ENCODE measurements around the gene RLN3. TPM values are rescaled to one million over a fixed set of nuclear protein-coding genes. Genes with fewer than 3 reads are reported as not detected.

The RLN3 gene
- total RNA-seq (2014; rRNA removed; shearing (Covaris generic)), result not detected in 2 replicates
- not detected in 2 replicates for polyA plus RNA-seq (2015; cell fraction: cytosol; rRNA removed)
- not detected in 2 replicates for polyA plus RNA-seq (2015; cell fraction: nucleus; rRNA removed)

GRCh38 chr19:14027856-14028450 lies at the start of gene RLN3:
TSS of gene RLN3 (plus strand) at chr19:14028148. CDS start at chr19:14028205, 57 bp downstream.
- no peak for DNase-seq (ENCODE audit: low read depth)

DNA sequence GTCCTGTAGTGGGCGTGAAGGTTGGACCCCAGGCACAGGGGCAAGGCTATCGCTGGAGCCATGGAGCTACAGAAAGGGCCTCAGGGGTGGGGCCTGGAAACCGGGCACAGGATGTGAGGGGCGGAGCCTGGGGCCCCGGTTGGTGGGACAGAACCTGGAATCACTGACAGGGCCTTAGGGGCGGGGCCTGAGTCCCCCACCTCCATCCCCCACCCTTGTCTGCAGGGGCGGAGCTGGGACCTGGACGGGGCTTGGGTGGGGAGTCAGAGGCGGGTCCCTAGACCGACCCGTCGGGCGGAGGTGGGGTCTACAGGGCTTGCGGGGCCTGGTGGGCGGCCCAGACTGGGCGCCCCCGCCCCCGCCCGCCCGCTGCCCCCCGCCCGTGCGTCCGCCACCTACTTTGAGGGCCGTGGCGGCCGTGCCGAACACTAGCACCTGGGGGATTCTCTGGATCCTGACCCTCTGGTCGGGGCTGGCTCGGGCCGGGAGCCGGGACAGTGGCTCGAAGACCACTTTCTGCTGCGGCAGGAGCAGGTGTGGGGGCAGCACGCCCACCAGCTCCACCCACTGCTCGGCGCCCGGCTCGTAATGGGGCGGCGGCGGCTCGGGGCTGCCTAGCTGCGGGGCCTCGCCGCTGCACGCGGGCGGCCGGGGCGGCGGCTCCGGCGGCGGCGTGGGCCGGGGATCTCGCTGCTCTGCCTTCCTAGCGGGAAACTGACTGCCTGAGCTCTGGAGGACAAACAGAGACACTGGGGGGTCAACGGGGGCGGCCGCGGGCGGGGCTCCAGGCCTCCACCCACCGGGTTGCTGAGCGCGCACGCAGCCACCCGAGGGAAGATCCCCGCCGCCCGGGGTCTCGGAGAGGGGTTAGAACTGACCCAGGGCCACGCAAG lies 49.4 kb upstream of the RLN3 start:
- DNase-seq (ENCODE audit: low read depth), result no peak

GRCh38 chr19:13979244-13979615 lies 48.7 kb upstream of the RLN3 start:
- no peak for DNase-seq (ENCODE audit: low read depth)

DNA sequence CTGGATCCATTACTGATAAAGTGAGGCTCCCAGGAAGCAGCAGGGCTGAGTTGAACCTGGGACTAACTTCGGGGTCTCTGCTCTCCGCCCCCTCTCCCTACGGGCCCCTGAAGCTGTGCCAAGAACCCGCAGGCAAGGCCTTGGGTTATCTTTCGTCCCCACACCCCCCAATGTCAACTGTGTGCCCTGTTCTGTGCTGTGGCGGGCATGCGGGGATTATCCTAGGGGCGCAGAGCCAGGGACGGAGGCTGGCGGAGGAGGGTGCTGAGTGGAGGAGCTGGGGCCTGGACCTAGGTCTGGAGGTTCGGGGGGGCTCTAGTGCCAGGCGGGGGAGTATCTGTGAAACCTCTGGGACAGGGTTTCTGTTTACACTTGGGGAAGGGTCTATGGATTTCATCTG lies 48.3 kb upstream of the RLN3 start:
- DNase-seq (ENCODE audit: low read depth), result no peak

GRCh38 chr19:13980340-13980739 lies 47.6 kb upstream of the RLN3 start:
- no peak for DNase-seq (ENCODE audit: low read depth)

DNA sequence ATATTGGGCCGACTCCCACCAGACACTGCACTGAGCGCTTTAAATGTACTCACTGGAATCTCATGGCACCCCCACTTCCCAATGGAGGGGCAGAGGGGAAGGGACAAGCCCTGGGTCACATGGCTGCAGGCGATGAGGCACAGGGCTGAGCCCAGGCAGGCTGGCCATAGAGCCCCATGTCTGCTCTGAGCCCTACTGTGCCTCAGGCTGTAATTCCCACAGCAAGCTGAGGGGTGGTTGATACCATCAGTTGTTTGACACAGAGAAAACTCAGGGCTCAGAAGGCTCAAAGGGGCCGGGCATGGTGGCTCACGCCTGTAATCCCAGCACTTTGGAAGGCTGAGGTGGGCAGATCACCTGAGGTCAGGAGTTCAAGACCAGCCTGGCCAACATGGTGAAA lies 46.9 kb upstream of the RLN3 start:
- no peak for DNase-seq (ENCODE audit: low read depth)

DNA sequence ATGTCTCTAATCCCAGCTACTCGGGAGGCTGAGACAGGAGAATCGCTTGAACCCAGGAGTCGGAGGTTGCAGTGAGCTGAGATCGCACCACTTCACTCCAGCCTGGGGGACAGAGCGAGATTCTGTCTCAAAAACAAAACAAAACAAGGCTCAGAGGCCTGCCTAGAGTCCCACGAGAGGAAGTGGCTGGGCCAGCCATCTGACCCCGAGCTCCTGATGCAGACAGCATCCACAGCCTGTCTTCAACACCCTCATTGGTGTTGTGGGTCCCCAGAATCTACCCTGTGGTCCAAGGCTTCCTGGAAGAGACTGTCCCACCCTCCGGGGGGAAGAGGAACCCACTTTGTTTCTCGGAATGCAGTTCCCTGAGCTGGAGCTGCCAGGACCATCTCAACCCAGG lies 46.5 kb upstream of the RLN3 start:
- DNase-seq (ENCODE audit: low read depth), result no peak

DNA sequence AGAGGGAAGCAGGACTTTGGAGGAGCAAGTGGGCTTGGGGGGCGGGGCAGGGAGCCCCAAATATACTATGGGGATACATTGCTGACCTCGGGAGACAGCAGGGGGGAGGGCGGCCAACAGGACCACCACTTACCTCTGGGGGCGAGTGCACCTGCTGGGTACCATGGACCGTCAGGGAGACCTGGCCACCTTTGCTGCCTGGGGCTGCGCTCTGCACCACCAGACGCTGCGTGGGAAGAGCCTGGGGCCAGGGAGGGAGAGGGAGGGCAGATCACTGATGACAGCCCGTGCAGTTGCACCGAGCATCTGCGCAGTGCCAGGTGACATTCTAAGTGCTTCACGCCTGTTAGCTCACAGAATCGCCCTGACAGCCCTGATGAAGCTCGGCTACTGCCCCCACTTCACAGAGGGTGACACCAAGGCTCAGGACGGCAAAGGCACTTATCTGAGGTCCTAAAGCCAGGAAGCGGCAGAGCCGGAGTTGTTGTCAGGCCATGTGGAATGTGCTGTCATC lies 45.9 kb upstream of the RLN3 start:
- DNase-seq (ENCODE audit: low read depth), result no peak

DNA sequence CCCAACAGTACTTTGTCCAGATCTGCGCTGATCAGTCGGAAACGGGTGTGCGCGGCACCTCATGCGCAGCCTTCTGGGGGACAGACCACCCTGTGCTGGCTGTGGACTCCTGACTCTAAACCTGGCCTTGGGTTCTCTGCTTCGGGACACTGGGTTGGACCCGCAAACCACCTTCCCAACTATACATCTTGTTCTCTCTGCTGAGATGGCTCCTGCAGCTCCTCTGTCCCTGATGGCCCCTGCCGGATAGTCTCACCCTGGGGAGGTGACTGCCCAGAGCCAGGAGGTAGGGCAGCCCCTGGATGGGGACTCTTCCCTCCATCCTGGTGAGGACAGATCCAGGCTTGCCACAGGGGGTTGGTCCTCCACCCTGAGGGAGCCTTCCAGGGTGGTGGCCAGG lies 45.2 kb upstream of the RLN3 start:
- DNase-seq (ENCODE audit: low read depth), result no peak

DNA sequence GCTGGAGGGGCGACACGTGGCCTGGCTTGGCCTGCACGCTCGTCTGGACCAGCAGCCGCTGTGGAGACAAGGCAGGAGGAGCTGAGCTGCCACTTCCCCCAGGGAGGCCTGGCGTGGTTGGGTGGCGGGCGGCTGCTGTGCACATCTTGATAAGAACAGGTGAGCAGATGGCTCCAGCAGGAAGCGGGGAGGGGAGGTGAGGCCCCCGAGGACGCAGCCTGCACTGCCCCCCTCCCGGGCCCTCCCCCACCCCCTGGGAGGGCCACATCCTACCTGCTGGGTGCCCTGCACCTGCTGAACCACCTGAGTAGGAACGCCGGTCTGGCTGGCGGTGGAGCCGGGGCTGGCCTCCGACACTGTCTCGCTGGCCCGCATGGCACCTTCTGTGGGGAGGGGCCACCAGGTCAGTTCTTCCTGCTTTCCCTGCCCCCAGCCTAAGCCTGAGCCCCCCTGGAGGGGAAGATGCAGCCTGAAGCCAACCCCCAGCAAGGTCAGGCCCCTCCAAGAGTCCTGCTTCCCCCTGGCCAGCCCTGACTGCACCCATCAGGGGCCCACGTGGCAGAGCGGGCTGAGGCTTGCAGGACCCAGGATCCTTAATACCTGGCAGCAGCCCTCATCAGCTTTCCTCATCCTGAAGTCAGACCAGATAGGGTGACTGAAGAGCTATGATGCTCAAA lies 44.6 kb upstream of the RLN3 start:
- DNase-seq (ENCODE audit: low read depth), result no peak

GRCh38 chr19:13984186-13984585 lies 43.8 kb upstream of the RLN3 start:
- no peak for DNase-seq (ENCODE audit: low read depth)

DNA sequence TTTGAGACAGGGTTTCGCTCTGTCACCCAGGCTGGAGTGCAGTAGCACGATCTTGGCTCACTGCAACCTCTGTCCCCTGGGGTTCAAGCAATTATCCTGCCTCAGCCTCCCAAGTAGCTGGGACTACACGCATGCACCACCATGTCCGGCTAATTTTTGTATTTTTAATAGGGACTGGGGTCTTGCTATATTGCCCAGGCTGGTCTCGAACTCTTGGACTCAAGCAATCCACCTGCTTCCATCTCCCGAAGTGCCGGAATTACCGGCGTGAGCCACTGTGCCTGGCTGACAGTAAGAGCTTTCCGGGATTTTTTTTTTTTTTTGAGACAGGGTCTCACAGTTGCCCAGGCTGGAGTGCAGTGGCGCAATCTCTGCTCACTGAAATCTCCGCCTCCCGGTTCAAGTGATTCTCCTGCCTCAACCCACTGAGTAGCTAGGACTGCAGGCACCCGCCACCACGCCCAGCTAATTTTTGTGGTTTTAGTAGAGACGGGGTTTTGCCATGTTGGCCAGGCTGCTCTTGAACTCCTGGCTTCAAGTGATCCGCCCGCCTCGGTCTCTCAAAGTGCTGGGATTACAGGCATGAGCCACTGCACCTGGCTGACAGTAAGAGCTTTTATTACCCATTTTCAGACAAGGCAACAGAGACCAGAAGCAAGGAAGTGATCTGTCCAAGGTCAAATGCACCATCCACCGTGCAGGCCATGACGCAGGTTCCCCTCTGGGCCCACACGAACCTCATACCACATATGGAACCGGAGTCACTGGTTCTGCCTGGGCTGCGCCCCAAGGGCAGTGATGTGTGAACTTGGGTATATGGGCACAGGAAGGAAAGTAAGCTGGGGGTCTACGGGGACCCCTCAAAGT lies 42.8 kb upstream of the RLN3 start:
- no peak for DNase-seq (ENCODE audit: low read depth)

DNA sequence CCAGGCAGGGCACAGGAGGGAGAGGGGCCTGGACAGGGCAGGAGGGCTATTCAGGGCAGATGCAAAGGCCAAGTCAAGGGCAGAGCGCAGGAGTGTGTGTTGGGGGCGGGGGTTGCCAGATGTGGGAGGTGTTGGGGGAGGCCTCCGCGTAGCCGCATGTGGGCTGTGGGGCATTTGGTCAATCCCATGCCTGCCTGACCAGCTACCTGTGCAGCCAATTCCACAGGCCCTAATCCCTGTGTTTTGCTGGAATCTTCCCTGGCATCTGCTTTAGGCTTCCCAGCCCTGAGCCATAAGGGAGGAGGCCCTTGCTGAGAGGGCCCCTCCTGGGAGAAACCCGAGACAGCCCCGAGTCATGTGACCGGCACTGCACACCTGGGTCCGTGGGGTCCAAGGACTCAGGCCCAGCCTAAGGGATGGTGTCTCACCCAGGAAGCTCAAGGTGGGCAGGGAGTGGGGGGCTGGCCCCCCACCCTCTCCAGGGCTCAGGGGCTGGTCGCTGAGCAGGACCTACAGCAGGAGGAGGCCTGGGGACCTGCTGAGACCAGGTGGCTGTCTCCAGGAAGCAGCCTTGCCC lies 42.1 kb upstream of the RLN3 start:
- DNase-seq (ENCODE audit: low read depth), result no peak

GRCh38 chr19:13986348-13986904 lies 41.5 kb upstream of the RLN3 start:
- peak; percentile 98 for DNase-seq (ENCODE audit: low read depth)

DNA sequence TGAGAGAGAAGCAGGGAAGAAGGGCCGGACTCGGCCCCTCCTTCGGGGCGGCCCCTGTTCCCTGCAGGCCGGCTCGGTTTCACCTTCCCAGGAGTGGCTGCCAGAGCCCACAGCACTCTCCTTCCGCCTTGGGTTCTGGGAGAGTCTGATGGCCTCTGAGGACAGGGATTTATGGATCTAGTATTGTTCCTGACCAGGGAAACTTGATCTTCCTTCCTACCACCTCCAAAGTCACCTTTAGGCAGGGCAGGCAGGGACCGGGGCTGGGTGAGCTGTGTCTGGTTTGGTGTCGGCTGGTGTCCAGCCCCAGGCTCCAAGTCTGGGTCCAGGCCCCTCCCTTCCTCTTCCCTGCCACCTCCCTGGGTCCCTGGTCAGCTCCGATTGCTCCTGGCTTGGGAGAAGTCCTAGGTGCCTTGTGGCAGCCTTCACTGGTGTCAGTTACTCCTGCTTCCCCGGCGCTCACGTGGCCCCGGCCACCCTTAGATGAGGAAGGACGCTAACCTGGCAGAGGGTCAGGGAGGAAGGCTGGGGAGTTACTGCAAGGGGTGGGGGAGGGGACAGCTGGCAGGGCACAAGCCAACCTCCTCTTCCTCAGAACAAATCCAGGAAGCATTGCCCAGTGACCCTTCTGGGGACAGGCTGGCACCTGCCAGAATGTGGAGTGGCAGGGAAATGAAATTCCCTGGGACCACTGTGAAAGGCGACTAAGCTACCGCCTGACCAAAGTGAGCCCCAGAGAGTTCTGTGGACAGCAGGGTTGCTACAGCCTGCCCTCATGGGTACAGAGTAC lies 40.7 kb upstream of the RLN3 start:
- no peak for DNase-seq (ENCODE audit: low read depth)

DNA sequence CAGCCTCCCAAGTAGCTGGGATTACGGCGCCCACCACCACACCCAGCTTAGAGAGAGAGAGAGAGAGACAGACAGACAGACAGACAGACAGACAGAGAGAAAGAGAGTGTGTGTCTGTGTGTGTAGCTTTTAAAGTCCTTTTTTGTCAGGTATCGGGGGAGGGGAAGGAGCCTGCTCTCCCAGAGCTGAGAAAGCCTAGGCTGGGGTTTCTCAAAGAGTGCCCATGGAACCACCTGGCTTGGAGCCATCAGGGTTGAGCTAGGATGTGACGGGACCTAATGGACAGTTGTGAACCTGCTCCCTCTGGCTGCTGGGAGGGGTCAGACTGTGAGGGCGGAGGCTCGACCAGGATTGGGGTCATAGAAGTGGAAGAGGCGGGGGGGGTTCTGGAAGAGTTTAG lies 38.5 kb upstream of the RLN3 start:
- DNase-seq (ENCODE audit: low read depth), result no peak

- no peak for DNase-seq (ENCODE audit: low read depth)
Measured at GRCh38 chr19:13990085-13990484, 37.9 kb upstream of the RLN3 start.

- DNase-seq (ENCODE audit: low read depth), result no peak
Measured at GRCh38 chr19:13992025-13992424, 35.9 kb upstream of the RLN3 start.

- no peak for DNase-seq (ENCODE audit: low read depth)
Measured at GRCh38 chr19:13993590-13994300, 34.2 kb upstream of the RLN3 start.
